HG02759 (cell line): Measurements from ENCODE around the gene UGT2B11.
"Not testable (repeated sequence)": the region's sequence is repeated elsewhere in the genome, so short reads cannot be mapped to it uniquely, and the experiment has no call there.

Source experiments
- ATAC-seq: cut with Tn5 transposase; IDR thresholded peaks from one replicate; pipeline ENCODE4 v1.9.1; 2021; ENCODE audit warnings: mild to moderate bottlenecking, moderate library complexity; ENCODE audit not compliant: unreplicated experiment

Gene UGT2B11

GRCh38 chr4:69214716-69215115 lies at the start of gene UGT2B11:
Gene UGT2B11 (minus strand): TSS chr4:69214748. CDS start chr4:69214722, 26 bp downstream.
- no peak for ATAC-seq

- ATAC-seq, result not testable (repeated sequence)
Measured at GRCh38 chr4:69253147-69253772, 38.7 kb upstream of the UGT2B11 start.

- not testable (repeated sequence) for ATAC-seq
Measured at GRCh38 chr4:69250884-69251283, 36.3 kb upstream of the UGT2B11 start.

GRCh38 chr4:69242562-69243240 lies 28.2 kb upstream of the UGT2B11 start:
- not testable (repeated sequence) for ATAC-seq

- not testable (repeated sequence) for ATAC-seq
Measured at GRCh38 chr4:69241746-69242145, 27.2 kb upstream of the UGT2B11 start.

GRCh38 chr4:69240787-69241186 lies 26.2 kb upstream of the UGT2B11 start:
- not testable (repeated sequence) for ATAC-seq

GRCh38 chr4:69239557-69240168 lies 25.1 kb upstream of the UGT2B11 start:
- ATAC-seq, result no peak

GRCh38 chr4:69239092-69239491 lies 24.5 kb upstream of the UGT2B11 start:
- no peak for ATAC-seq

- no peak for ATAC-seq
Measured at GRCh38 chr4:69224891-69225290, 10.3 kb upstream of the UGT2B11 start.

GRCh38 chr4:69223277-69223676 lies 8.7 kb upstream of the UGT2B11 start:
- ATAC-seq, result not testable (repeated sequence)

- ATAC-seq, result not testable (repeated sequence)
Measured at GRCh38 chr4:69218491-69218890, 3.9 kb upstream of the UGT2B11 start.

GRCh38 chr4:69210911-69211310 lies 3.6 kb downstream of the UGT2B11 start:
- ATAC-seq, result no peak

- ATAC-seq, result not testable (repeated sequence)
Measured at GRCh38 chr4:69198506-69198905, 16.0 kb downstream of the UGT2B11 start.

GRCh38 chr4:69196209-69196965 lies 18.2 kb downstream of the UGT2B11 start:
- ATAC-seq, result no peak

GRCh38 chr4:69194166-69194565 lies 20.4 kb downstream of the UGT2B11 start:
- no peak for ATAC-seq

GRCh38 chr4:69191905-69192304 lies 22.6 kb downstream of the UGT2B11 start:
- ATAC-seq, result not testable (repeated sequence)

- not testable (repeated sequence) for ATAC-seq
Measured at GRCh38 chr4:69190621-69191020, 23.9 kb downstream of the UGT2B11 start.

- ATAC-seq, result not testable (repeated sequence)
Measured at GRCh38 chr4:69181519-69182169, 32.9 kb downstream of the UGT2B11 start.

- not testable (repeated sequence) for ATAC-seq
Measured at GRCh38 chr4:69179817-69180216, 34.7 kb downstream of the UGT2B11 start.

GRCh38 chr4:69178751-69179205 lies 35.8 kb downstream of the UGT2B11 start:
- not testable (repeated sequence) for ATAC-seq
